CD14-positive monocyte (primary cell): ENCODE data around the gene MAD1L1. TPM values are rescaled to one million over a fixed set of nuclear protein-coding genes. Genes with fewer than 3 reads are reported as not detected.
A peak's percentile ranks its signal among the peaks of the same experiment; 100 is the strongest.

Source experiments
- DNase-seq, 3 donors: peaks; one replicate each; pipeline ENCODE4 v3.0.0-alpha.2; 2011 to 2022
- H2AFZ ChIP-seq: 2 replicates; pipeline ENCODE4 v1.6.0; 2012; ENCODE audit warnings: mild to moderate bottlenecking, low read depth, low read length, inconsistent platforms; ENCODE audit not compliant: insufficient read depth, poor library complexity, severe bottlenecking
- H3K27ac ChIP-seq, 2 donors: 1 replicate in 1 of 2; 2 replicates in 1 of 2; pipeline ENCODE4 v1.5.1; 2012 to 2013; ENCODE audit warnings: low read length in 2 of 2, control low read depth in 1 of 2, inconsistent platforms in 1 of 2, low read depth in 1 of 2, mild to moderate bottlenecking in 1 of 2
- H3K27me3 ChIP-seq, 2 donors: one replicate each; pipeline versions ENCODE4 v1.6.0 to v1.6.1; 2011 to 2013; ENCODE audit warnings: low read length in 2 of 2; ENCODE audit not compliant: control insufficient read depth in 2 of 2, insufficient read depth in 2 of 2
- H3K36me3 ChIP-seq, 2 donors: replicated peaks in 1 of 2; 1 replicate in 1 of 2; 2 replicates in 1 of 2; pipeline versions ENCODE4 v1.5.1 to v1.6.1; 2012 to 2013; ENCODE audit warnings: low read length in 2 of 2, control low read depth in 1 of 2, inconsistent platforms in 1 of 2, mild to moderate bottlenecking in 1 of 2; ENCODE audit not compliant: insufficient read depth in 2 of 2, control insufficient read depth in 1 of 2
- H3K4me1 ChIP-seq, 2 donors: 1 replicate in 1 of 2; 2 replicates in 1 of 2; pipeline versions ENCODE4 v1.5.1 to v1.6.1; 2012 to 2013; ENCODE audit warnings: low read length in 2 of 2, control low read depth in 1 of 2, inconsistent platforms in 1 of 2, mild to moderate bottlenecking in 1 of 2, moderate library complexity in 1 of 2; ENCODE audit not compliant: insufficient read depth in 2 of 2, control insufficient read depth in 1 of 2
- H3K4me2 ChIP-seq: replicated peaks from 2 replicates; pipeline ENCODE3; 2012; ENCODE audit warnings: low read length, moderate library complexity, mild to moderate bottlenecking; ENCODE audit not compliant: poor library complexity, severe bottlenecking; ENCODE audit errors: extremely low read depth
- H3K4me3 ChIP-seq, 3 experiments: fragments of 200-600 bp in 1 of 3; sonication (generic) in 1 of 3; replicated peaks in 1 of 3; 1 replicate in 2 of 3; 2 replicates in 1 of 3; pipeline ENCODE4 v1.5.1; 2011 to 2013; ENCODE audit warnings: low read length in 3 of 3, mild to moderate bottlenecking in 3 of 3, control low read depth in 2 of 3, low read depth in 2 of 3, inconsistent platforms in 1 of 3, moderate library complexity in 1 of 3
- H3K79me2 ChIP-seq: 2 replicates; pipeline ENCODE4 v1.6.0; 2012; ENCODE audit warnings: mild to moderate bottlenecking, control low read depth, inconsistent platforms, low read length, moderate library complexity; ENCODE audit not compliant: insufficient read depth
- H3K9ac ChIP-seq: 2 replicates; pipeline ENCODE4 v1.6.0; 2017; ENCODE audit warnings: low read length, mild to moderate bottlenecking; ENCODE audit not compliant: insufficient read depth, poor library complexity, severe bottlenecking
- H3K9me3 ChIP-seq, 2 donors: replicated peaks in 1 of 2; 1 replicate in 1 of 2; 2 replicates in 1 of 2; pipeline versions ENCODE4 v1.5.1 to v1.6.1; 2012 to 2013; ENCODE audit warnings: low read length in 2 of 2, control low read depth in 1 of 2; ENCODE audit not compliant: control insufficient read depth in 1 of 2, insufficient read depth in 1 of 2
- H4K20me1 ChIP-seq: 2 replicates; pipeline ENCODE4 v1.6.0; 2012; ENCODE audit warnings: mild to moderate bottlenecking, low read length, control low read depth, moderate library complexity; ENCODE audit not compliant: insufficient read depth
- H3K27ac Mint-ChIP-seq, 7 donors: one replicate each; pipeline ENCODE4 v1.8.0; 2020; ENCODE audit warnings: mild to moderate bottlenecking in 7 of 7, mixed read lengths in 7 of 7, moderate library complexity in 6 of 7, inconsistent platforms in 2 of 7
- H3K27me3 Mint-ChIP-seq, 3 donors: one replicate each; pipeline ENCODE4 v1.8.0; 2021 to 2022; ENCODE audit warnings: low read depth in 3 of 3, mild to moderate bottlenecking in 3 of 3, mixed read lengths in 3 of 3, moderate library complexity in 3 of 3, inconsistent platforms in 1 of 3
- H3K36me3 Mint-ChIP-seq, 2 donors: one replicate each; pipeline ENCODE4 v1.8.0; 2020; ENCODE audit warnings: mixed read lengths in 2 of 2, inconsistent platforms in 1 of 2, mild to moderate bottlenecking in 1 of 2
- H3K4me1 Mint-ChIP-seq: one replicate; pipeline ENCODE4 v1.8.0; 2020; ENCODE audit warnings: mild to moderate bottlenecking, mixed read lengths
- H3K4me3 Mint-ChIP-seq, 2 donors: one replicate each; pipeline ENCODE4 v1.8.0; 2020; ENCODE audit warnings: mild to moderate bottlenecking in 2 of 2, mixed read lengths in 2 of 2, moderate library complexity in 1 of 2
- H3K9me3 Mint-ChIP-seq, 7 donors: one replicate each; pipeline ENCODE4 v1.8.0; 2020 to 2022; ENCODE audit warnings: mixed read lengths in 7 of 7, mild to moderate bottlenecking in 6 of 7, moderate library complexity in 6 of 7, inconsistent platforms in 2 of 7
- WGBS: methylation state at CpG from one replicate; pipeline ENCODE4 v1.1.5; 2013; ENCODE audit warnings: missing lambda C conversion rate; ENCODE audit not compliant: insufficient coverage; 5-methylcytosine and 5-hydroxymethylcytosine counted together
- intact Hi-C, 2 donors: fragments of 100-400 bp; cut with micrococcal nuclease; formaldehyde crosslinking; loops; one replicate each; pipeline versions ENCODE4 v1.15.0 to v1.15.1; 2023
- polyA plus RNA-seq, 3 donors: library from polyadenylated mRNA; depleted of rRNA in 1 of 3; unstranded in 2 of 3; stranded (reverse) in 1 of 3; fragments of 300-500 nt in 2 of 3; fragments of >200 nt in 1 of 3; fragmentation: Illumina TruSeq in 2 of 3; gene quantifications; 1 replicate in 2 of 3; 2 replicates in 1 of 3; pipeline ENCODE4 v1.2.3, GENCODE V29; 2012 to 2021
- TF ChIP-seq, protein P1 (sequence below): fragments of 200-600 bp; IDR thresholded peaks from one replicate; pipeline ENCODE4 v1.8.0; 2022; ENCODE audit warnings: antibody characterized with exemption, mild to moderate bottlenecking

Gene MAD1L1
- polyA plus RNA-seq, 3 donors = 22.0 to 39.4 (median 33.2) TPM

DNA sequence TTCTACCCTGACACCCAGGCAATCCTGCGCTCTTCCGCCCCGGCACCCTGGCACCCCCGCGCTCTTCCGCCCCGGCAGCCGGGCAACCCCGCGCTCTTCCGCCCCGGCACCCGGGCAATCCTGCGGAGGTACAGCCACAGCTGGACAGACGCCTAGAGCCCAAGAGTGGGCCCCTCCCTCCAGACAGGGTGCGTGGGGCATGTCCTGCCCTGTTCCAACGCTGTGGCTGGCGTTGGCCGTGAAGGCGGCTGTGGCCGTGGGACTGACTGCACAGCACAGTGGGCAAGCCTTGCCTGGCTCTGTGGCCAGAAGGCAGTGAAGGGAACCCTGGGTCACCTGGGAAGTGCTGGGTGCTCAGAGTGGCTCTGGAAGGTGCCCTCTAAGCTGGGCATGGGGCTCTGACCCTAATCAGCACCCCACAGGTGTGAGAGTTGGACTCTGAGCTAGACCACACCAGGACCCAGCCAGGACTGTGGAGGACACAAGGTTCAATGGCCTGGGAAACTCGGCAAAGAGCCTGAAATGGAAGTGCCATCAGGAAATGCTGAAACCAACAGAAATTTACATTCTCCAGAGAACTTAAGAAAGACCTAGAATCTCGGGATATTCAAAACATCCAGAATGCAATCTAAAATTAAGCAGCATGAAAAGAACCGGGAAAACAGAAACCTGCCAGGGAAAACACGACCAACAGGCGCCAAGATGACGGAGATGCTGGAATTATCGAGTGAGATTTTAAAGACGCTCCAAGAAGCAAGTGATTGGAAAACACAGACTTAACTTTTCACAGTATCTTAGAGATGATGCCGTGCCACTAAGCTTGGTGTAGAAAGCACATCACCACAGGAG, 309.1 kb downstream of the MAD1L1 start:
- Histone ChIP-seq H3K36me3 (peaks cover 0 to 4% of the 10 kb centered on the region in 2 donors), H3K4me1 (peaks cover 30 to 42% of the 10 kb centered on the region in 2 donors), H4K20me1 (peaks cover 62% of the 10 kb centered on the region), H3K79me2 (peaks cover 9% of the 10 kb centered on the region), H2AFZ (no peak overlapping the region), H3K27ac (peak overlapping the region in 1 of 2 donors; percentile 73), H3K4me3 (no peak overlapping the region), H3K9ac (no peak overlapping the region), H3K4me2 (no peak overlapping the region), H3K27me3 (no peaks in the 10 kb centered on the region), H3K9me3 (no peaks in the 10 kb centered on the region)
- Mint-ChIP-seq H3K27me3 (peaks cover 0 to 5% (median 2%) of the 10 kb centered on the region in 3 donors), H3K4me3 (no peak overlapping the region), H3K36me3 (peaks cover 35 to 42% of the 10 kb centered on the region in 2 donors), H3K4me1 (peaks cover 61% of the 10 kb centered on the region), H3K9me3 (no peaks in the 10 kb centered on the region), H3K27ac (peak overlapping the region in 3 of 7 donors; percentile 25 to 84 (median 74))
- TF ChIP-seq, protein P1, sequence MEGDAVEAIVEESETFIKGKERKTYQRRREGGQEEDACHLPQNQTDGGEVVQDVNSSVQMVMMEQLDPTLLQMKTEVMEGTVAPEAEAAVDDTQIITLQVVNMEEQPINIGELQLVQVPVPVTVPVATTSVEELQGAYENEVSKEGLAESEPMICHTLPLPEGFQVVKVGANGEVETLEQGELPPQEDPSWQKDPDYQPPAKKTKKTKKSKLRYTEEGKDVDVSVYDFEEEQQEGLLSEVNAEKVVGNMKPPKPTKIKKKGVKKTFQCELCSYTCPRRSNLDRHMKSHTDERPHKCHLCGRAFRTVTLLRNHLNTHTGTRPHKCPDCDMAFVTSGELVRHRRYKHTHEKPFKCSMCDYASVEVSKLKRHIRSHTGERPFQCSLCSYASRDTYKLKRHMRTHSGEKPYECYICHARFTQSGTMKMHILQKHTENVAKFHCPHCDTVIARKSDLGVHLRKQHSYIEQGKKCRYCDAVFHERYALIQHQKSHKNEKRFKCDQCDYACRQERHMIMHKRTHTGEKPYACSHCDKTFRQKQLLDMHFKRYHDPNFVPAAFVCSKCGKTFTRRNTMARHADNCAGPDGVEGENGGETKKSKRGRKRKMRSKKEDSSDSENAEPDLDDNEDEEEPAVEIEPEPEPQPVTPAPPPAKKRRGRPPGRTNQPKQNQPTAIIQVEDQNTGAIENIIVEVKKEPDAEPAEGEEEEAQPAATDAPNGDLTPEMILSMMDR = no peak
- DNase-seq = no peak
- intact Hi-C loops = no loop called here
- 98% methylated on average over 27 of the region's 30 CpGs for WGBS

DNA sequence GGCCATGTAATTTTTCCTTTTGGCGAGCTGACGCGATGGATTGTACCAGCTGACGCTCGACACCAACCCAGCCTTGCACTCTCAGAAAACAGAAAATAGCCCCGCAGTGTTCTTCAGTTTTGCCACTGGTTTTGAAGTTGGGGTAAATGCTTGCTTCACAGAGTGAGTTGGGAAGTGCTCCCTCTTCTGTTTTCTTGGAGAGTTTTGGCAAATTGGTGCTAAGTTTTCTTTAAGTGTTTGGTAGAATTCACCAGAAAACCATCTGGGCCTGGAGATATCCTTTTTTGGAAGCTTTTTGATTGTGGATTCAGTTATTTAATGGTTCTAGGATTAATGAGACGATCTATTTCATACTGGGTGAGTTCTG, 309.9 kb downstream of the MAD1L1 start:
- peak overlapping the region; percentile 40 for H3K9ac ChIP-seq
- peak overlapping the region in 1 of 2 donors; percentile 73 for H3K27ac ChIP-seq
- H3K27ac Mint-ChIP-seq = peak overlapping the region in 6 of 7 donors; percentile 18 to 84 (median 78)
- no peaks in the 10 kb centered on the region for H3K27me3 ChIP-seq
- H2AFZ ChIP-seq = no peak overlapping the region
- no peaks in the 10 kb centered on the region for H3K9me3 Mint-ChIP-seq
- no peak overlapping the region for H3K4me3 Mint-ChIP-seq
- no peak overlapping the region for H3K4me3 ChIP-seq
- H4K20me1 ChIP-seq = peaks cover 63% of the 10 kb centered on the region
- no peak for DNase-seq
- H3K4me2 ChIP-seq = no peak overlapping the region
- intact Hi-C loops = no loop called here
- H3K4me1 Mint-ChIP-seq = peaks cover 61% of the 10 kb centered on the region
- 94% methylated on average over 6 of the region's 7 CpGs for WGBS
- TF ChIP-seq, protein P1 = peak; percentile 10
- peaks cover 30 to 42% of the 10 kb centered on the region in 2 donors for H3K4me1 ChIP-seq
- peaks cover 0 to 4% of the 10 kb centered on the region in 2 donors for H3K36me3 ChIP-seq
- H3K79me2 ChIP-seq = peaks cover 5% of the 10 kb centered on the region
- H3K27me3 Mint-ChIP-seq = peaks cover 0 to 5% (median 0%) of the 10 kb centered on the region in 3 donors
- H3K36me3 Mint-ChIP-seq = peaks cover 35 to 39% of the 10 kb centered on the region in 2 donors
- H3K9me3 ChIP-seq = no peaks in the 10 kb centered on the region
